ENCODE results near the gene SLC19A2. TPM values are rescaled to one million over a fixed set of nuclear protein-coding genes. Genes with fewer than 3 reads are reported as not detected.

The SLC19A2 gene
- total and polyA plus RNA-seq, 8 donors: 5.8 to 84.3 (median 16.7) TPM

DNA sequence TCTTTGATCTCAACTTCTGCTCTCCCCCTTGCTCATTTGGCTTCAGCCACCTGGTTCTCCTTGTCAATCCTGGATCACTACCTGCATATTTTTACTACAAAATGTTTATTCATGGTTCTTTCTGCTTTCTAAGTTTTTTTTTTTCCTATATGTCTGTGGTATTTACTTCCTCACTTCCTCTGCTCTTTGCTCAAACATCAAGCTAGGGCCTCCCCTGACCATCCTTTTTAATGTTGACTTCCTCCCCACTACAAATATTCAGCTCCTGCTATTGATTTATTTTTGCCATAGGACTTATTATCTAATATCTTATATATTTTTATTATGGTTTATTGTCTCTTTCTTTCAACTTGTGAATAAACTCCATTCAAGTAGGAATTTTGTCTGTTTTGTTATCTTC is 14.1 kb upstream of the SLC19A2 start:
- H3K36me3 ChIP-seq: no peaks in the 10 kb centered on the region
- no peak overlapping the region for H3K4me3 ChIP-seq
- TF ChIP-seq POLR2AphosphoS5 (IDR thresholded peaks at IDR 0.05) (no peak), POLR2A (IDR thresholded peaks at IDR 0.05) (no peak), EP300 (IDR thresholded peaks at IDR 0.05) (no peak)
- TF ChIP-seq, protein P1, sequence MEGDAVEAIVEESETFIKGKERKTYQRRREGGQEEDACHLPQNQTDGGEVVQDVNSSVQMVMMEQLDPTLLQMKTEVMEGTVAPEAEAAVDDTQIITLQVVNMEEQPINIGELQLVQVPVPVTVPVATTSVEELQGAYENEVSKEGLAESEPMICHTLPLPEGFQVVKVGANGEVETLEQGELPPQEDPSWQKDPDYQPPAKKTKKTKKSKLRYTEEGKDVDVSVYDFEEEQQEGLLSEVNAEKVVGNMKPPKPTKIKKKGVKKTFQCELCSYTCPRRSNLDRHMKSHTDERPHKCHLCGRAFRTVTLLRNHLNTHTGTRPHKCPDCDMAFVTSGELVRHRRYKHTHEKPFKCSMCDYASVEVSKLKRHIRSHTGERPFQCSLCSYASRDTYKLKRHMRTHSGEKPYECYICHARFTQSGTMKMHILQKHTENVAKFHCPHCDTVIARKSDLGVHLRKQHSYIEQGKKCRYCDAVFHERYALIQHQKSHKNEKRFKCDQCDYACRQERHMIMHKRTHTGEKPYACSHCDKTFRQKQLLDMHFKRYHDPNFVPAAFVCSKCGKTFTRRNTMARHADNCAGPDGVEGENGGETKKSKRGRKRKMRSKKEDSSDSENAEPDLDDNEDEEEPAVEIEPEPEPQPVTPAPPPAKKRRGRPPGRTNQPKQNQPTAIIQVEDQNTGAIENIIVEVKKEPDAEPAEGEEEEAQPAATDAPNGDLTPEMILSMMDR (IDR thresholded peaks at IDR 0.05): no peak
- H3K27ac ChIP-seq: no peak overlapping the region
- H3K4me1 ChIP-seq: no peaks in the 10 kb centered on the region
- DNase-seq: no peak
- peaks cover 0 to 8% (median 0%) of the 10 kb centered on the region in 4 donors for H3K9me3 ChIP-seq
- intact Hi-C loops (cut with DNase I; ENCODE audit: low total_unique reads): no loop called here
- H3K27me3 ChIP-seq: no peaks in the 10 kb centered on the region

GRCh38 chr1:169497317-169497716 is 11.6 kb upstream of the SLC19A2 start:
- 73 to 94% (median 88%) methylated on average over 2 of the region's 2 CpGs for WGBS, 5 donors

DNA sequence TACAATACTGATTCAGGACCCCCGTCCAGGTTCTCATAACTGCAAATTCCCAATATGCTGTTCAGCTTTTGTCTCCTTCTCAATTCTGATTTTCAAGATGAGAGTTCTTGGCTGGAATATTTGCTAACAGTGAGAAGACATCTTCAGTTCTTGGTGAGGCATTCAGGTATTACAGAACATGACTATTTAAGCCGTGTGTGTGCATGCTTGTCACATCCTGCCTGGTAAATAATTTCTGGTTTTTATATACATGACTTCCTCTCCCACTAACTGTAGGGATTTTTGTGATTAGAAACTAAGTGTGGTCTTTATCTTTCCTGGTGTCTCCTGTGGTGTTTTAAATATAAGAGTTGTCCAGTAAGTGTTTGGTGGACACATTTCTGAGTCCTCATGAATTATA is 10.2 kb upstream of the SLC19A2 start:
- no peak for DNase-seq
- Histone ChIP-seq H3K4me3 (no peak overlapping the region), H3K27ac (no peak overlapping the region), H3K36me3 (no peaks in the 10 kb centered on the region), H3K4me1 (no peaks in the 10 kb centered on the region), H3K9me3 (no peaks in the 10 kb centered on the region), H3K27me3 (no peaks in the 10 kb centered on the region)
- TF ChIP-seq POLR2A (IDR thresholded peaks at IDR 0.05): no peak
- TF ChIP-seq EP300 (IDR thresholded peaks at IDR 0.05): no peak
- TF ChIP-seq, protein P1 (IDR thresholded peaks at IDR 0.05): no peak
- TF ChIP-seq POLR2AphosphoS5 (IDR thresholded peaks at IDR 0.05): no peak
- WGBS, 5 donors: 51 to 67% (median 66%) methylated on average over 2 of the region's 2 CpGs
- intact Hi-C loops (cut with DNase I; ENCODE audit: low total_unique reads): no loop called here

More at GRCh38 chr1:169497317-169497716, 11.6 kb upstream of the SLC19A2 start:
- no peak overlapping the region for H3K4me3 ChIP-seq
- H3K9me3 ChIP-seq: peaks cover 0 to 3% (median 0%) of the 10 kb centered on the region in 4 donors
- no peaks in the 10 kb centered on the region for H3K36me3 ChIP-seq
- DNase-seq: no peak
- H3K4me1 ChIP-seq: no peaks in the 10 kb centered on the region
- no peak overlapping the region for H3K27ac ChIP-seq
- TF ChIP-seq EP300 (IDR thresholded peaks at IDR 0.05) (no peak), POLR2AphosphoS5 (IDR thresholded peaks at IDR 0.05) (no peak), POLR2A (IDR thresholded peaks at IDR 0.05) (no peak)
- TF ChIP-seq, protein P1 (IDR thresholded peaks at IDR 0.05): no peak
- no peaks in the 10 kb centered on the region for H3K27me3 ChIP-seq
- intact Hi-C loops (cut with DNase I; ENCODE audit: low total_unique reads): no loop called here

DNA sequence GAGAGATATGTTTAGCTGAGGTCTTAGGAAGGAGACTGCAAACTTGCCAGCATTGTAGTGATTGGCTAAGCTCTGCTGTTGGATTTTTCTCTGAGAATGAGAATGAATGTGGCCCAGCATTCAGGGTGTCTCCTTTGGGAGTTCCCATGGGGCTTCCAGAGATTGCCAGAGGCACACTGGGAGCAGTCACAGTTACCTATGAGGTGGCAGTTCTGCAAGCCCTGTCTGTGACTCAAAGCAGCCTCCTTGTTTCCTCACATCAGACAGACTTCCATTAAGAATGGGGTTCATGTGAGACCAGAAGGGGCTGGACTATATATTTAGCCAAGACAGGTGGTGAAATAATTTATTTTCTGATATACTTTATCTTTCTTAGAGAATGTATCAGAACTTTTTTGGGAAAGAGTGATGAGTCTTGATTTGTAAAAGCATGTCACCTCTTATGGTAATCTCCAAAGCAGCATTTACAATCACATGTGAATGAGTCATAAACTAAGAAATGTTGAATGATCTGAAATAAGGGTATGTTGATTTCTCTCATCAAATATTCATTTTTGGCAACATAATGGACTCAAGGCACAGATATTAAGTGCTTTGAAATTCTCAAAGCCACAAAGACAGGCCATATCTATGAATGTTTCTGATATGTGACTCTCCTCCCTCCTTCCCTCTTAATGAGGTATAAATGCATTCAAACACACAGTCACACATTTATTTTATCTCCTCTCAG is 9.5 kb upstream of the SLC19A2 start:
- TF ChIP-seq POLR2AphosphoS5 (IDR thresholded peaks at IDR 0.05) (no peak), EP300 (IDR thresholded peaks at IDR 0.05) (no peak), POLR2A (IDR thresholded peaks at IDR 0.05) (no peak)
- TF ChIP-seq, protein P1 (IDR thresholded peaks at IDR 0.05): no peak
- Histone ChIP-seq H3K4me3 (no peak overlapping the region), H3K9me3 (no peaks in the 10 kb centered on the region), H3K27ac (no peak overlapping the region), H3K4me1 (no peaks in the 10 kb centered on the region), H3K36me3 (no peaks in the 10 kb centered on the region), H3K27me3 (no peaks in the 10 kb centered on the region)
- intact Hi-C loops (cut with DNase I; ENCODE audit: low total_unique reads): no loop called here
- DNase-seq: no peak

All from stomach (tissue), 9 donors.